Measurements from ENCODE around the gene PTEN.
"Not testable (repeated sequence)": the region's sequence is repeated elsewhere in the genome, so short reads cannot be mapped to it uniquely, and the experiment has no call there.

Gene PTEN

DNA sequence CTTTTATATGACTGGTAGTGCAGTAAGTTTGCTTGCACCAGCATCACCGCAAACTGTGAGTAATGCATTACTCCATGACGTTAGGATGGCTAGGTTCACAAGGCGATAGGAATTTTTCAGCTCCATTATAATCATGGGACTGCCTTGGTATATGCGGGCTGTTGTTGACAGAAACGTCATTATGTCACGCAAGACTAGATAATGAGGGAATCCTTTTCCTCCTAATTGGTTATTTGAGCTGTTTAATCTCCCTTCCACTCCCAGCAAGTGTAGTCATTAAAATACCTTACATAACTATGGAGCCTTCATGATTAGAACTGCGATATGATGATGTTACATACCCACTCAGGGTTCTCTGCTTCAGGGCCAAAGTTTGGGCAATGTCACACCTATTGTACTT, 17.4 kb upstream of the PTEN start:
- DNase-seq: no peak

DNA sequence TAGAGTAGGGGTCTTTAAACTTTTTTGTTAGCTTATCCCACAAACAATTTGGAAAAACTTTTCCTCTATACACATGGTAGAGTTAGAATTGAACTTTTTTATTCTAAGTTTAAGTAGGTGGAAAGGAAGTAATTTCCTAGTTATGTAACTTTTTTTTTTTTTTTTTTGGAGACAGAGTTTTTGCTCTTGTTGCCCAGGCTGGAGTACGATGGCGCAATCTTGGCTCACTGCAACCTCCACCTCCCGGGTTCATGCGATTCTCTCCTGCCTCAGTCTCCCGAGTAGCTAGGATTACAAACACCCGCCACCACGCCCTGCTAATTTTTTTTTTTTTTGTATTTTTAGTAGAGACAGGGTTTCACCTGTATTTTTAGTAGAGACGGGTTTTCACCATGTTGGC, 16.7 kb upstream of the PTEN start:
- DNase-seq: not testable (repeated sequence)

DNA sequence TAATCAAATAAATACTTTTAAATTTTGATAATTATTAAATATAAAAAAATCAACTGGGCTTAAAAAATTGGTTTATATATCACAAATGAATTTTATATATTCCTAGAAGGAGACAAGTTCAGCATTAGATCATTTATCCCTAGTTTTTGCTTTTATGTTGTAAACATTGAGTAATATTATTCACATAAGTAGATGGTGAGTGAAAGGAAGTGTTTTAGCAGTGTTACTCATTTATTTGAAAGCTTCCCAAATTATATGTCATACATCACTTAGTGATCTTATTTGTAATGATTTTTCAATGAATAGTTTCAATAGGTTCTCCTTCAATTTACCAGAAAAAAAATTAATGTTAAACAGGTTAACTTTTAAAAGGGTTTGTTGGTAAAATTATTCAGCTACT, 15.9 kb upstream of the PTEN start:
- DNase-seq: no peak

DNA sequence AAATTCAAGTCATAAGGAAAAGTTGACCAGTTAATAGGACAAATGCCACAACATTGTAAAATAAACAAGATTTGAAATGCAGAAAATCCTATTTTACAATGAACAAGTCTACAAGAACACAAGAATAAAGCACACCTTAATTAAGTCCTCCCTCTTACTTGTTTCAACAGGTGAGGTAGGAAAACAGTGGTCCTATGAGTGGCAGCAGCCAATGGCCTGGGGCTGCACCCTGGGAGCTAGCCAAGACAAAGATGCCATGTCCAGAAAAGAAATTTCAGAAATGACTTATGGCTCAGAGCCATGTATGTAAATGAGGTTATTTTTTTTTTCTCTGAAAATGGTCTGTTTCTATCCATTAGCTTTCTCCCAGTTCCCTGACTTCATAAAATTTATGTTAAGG, 14.4 kb upstream of the PTEN start:
- no peak for DNase-seq

DNA sequence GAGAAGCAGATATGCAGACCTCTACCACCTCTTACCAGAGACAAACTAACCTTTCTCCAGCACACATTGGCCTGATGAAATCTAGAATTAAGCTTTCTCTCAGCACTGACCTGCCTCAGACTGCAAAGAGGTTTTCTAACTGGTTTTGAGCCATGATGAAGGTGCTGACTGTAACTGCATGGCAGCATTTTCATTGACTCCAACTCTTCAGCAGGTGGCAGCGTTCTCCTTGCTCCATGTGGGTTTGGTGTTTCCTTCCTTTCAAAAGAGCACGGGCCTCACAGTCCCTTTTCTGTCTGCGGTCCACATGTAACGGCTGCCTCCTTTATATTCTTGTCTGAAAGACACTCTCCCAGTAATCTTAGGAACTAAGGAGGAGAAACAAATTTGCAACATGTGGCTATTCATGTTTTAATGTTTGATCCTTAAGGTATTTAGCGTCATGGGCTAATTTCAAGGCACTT, 12.7 kb upstream of the PTEN start:
- DNase-seq: peak; percentile 45 to 56

DNA sequence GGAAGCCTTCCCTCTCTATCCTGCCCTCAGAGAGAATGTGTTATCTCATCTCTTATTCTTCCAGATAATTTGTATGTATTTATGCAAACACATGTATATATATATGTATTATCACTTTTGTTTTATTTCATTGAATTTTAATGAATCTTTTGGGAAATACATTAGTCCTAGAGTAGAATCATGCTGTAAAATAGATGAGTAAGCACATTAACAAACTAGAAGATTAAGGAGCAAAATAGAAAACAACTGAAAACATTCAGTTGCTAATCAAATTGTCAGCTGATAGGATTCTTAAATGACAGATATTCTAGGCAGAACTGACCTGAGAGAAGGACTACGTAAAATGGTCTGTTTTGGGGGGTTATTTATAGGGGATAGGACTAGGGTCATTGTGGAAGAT, 11.3 kb upstream of the PTEN start:
- no peak for DNase-seq

DNA sequence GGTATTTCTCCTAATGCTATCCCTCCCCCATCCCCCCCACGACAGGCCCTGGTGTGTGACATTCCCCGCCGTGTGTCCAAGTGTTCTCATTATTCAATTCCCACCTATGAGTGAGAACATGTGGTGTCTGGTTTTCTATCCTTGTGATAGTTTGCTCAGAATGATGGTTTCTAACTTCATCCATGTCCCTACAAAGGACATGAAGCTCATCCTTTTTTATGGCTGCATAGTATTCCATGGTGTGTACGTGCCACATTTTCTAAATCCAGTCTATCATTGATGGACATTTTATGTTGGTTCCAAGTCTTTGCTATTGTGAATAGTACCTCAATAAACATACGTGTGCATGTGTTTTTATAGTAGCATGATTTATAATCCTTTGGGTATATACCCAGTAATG, 8.2 kb upstream of the PTEN start:
- DNase-seq: not testable (repeated sequence)

DNA sequence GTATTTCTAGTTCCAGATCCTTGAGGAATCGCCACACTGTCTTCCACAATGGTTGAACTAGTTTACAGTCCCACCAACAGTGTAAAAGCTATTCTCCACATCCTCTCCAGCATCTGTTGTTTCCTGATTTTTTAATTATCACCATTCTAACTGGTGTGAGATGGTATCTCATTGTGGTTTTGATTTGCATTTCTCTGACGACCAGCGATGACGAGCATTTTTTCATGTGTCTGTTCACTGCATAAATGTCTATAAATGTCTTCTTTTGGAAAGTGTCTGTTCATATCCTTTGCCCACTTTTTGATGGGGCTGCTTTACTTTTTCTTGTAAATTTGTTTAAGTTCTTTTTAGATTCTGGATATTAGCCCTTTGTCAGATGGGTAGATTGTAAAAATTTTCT, 7.8 kb upstream of the PTEN start:
- DNase-seq: not testable (repeated sequence)

DNA sequence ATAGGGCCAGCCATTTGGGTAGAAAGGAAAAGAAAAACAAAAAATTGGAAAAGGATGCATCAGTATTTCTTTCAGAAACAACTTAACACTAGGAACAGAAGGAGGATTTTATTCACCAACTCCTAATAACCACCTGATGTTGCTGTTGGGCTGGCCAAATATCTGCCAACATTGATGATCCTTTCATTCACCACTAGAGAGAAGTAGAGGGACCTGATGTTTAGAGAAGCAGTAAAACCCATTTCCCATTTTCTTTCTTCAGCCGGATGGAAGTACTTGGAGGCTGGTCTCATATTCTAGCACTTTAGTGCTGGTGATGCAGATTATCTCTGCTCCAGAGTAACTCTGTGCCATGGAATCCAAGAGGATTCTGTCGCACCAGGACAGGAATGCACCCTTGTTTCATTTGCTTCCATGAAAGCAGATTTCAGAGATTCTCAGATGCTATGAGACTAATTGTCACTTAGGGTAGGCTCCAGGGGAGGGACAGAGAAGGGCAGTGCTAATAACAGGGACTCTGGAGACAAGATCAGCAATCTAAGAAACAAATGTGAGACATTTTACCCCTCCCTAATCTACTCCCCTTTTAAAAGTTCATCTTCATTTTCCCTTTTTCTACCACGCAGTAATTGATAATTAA, 3.1 kb upstream of the PTEN start:
- no peak for DNase-seq

DNA sequence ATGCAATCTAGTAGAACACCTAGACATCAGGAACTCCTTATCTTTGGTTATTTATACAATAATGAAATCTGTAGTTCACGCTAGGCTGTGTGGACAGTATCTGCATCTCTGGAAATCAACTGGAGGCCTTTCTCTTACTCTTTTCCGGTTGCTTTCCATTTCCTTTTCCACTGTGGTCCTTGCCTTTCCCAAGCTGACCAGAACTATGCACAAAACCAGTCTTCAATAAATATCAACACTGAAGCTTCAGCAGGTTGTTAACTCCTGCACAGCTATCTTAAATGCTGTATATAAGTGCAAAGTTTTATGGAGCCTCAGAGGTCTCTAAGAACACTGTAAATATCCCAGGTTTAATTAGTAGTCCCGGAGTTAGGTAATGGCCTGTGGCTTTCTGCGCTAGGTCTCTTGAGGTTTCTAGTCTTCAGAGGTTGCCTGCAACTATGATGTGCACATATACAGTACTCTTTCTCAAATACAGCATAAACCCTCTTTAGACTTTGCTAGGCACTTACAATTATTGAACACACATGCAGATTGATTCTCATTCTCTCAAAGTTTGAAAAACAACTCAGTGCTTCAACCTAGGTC, 2.5 kb upstream of the PTEN start:
- DNase-seq: no peak

DNA sequence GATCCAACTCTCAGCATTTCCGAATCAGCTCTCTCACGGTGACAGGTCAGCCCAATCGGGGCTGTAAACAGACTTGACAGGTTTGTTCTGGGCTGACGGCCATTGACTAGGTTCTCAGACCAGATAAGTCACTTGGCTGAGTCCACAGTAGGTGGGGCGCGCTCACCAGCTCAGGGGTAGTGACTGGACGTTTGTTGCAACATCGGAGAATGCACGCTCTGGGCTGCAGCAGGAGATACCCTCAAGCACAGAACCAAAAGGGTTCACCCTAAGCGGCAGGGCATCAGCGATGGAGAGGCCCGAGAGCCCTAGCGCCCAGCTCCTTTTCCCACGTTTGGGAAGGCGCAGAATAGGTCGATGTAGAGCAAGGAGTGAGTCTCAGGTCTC, 1.9 kb upstream of the PTEN start:
- DNase-seq: no peak

DNA sequence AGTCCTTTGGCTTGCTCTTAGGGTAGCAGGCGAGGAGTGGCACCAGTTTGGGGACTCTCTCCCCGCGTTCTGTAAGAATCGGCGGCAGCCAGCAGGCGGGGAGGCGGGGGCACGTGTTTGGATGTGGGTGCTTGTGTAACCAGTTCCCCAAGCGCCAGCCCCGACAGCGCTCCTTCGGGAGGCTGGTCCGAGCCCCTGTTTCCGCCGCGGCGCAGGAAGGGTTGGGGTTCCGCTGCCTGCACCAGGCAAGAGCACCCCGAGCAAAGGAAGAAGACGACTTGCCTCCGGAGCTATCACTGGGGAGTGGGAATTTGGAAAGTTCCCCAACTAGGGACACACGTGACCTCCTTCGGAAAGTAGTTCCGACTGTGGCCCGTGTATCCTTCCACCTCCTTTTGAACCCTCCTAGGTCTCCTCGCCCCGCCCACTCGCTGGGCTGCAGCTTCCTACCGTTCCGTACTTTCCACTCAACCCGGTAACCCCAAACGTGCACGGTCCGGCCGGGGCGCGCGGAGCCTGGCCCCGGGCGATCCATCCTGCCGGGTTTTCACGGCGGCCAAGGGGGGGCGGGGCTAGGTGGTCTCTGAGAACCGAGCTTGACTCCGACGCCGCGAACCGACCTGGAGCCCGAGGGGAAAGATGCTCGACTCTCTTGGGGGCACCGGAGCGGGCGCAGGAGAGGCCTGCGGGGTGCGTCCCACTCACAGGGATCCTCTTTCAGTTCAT, 1.3 kb upstream of the PTEN start:
- peak; percentile 95 for DNase-seq

DNA sequence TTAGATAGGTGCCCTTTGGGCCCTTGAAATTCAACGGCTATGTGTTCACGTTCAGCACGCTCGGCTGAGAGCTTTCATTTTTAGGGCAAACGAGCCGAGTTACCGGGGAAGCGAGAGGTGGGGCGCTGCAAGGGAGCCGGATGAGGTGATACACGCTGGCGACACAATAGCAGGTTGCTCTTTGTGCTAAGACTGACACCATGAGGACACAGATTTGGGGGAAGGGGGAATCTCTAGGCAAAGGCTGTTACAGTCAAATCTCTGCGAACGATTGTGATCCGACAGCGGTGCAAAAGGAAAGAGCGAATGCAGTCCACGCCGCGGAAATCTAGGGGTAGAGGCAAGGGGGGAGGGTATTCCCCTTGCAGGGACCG, 759 bp upstream of the PTEN start:
- no peak for DNase-seq

DNA sequence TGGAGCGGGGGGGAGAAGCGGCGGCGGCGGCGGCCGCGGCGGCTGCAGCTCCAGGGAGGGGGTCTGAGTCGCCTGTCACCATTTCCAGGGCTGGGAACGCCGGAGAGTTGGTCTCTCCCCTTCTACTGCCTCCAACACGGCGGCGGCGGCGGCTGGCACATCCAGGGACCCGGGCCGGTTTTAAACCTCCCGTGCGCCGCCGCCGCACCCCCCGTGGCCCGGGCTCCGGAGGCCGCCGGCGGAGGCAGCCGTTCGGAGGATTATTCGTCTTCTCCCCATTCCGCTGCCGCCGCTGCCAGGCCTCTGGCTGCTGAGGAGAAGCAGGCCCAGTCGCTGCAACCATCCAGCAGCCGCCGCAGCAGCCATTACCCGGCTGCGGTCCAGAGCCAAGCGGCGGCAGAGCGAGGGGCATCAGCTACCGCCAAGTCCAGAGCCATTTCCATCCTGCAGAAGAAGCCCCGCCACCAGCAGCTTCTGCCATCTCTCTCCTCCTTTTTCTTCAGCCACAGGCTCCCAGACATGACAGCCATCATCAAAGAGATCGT, 598 bp downstream of the PTEN start:
- peak; percentile 53 to 68 for DNase-seq

DNA sequence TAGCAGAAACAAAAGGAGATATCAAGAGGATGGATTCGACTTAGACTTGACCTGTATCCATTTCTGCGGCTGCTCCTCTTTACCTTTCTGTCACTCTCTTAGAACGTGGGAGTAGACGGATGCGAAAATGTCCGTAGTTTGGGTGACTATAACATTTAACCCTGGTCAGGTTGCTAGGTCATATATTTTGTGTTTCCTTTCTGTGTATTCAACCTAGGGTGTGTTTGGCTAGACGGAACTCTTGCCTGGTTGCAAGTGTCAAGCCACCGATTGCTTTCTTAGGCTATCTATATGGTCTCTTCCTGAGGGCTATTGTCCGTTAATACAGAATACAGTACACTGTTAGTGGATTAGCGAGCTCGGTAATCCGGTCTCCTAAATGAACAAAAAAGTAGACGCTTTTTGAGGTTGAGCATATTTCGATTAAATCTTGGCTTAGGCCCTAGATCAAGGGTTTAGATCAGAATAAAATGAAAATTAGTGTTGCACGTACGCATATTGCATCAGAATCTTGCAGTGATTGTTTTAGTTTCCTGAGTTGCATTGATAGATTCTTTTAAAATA, 1.2 kb downstream of the PTEN start:
- no peak for DNase-seq

DNA sequence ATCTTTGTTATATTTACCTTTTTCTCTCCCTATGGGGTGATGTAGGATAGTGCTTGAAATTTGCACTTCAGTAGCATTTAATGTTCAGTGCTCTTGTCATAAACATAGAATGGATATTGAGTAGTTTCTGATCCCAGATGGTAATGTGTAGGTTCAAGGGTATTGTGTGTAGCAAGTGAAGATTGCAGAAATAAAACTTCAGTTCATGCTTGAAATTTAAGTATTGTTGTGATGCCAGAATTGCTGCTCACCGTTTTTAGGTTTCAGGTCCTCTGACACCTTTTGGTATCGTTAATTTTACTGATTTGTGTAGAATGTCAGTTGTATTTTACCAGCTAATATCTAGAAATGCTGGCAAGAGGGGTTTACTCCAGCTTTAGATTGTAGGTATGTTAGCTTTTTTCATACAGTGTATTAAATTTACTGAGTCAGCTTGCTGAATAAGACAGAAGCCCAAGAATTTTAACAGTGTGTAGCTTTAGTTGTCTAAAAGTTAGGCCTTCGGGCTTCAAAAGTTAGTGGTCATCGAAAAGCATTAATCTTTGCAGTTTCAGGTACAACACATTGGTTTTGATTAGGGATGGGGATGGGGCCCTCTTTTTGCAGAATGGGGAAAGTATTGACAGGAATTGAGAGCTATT, 1.9 kb downstream of the PTEN start:
- DNase-seq: no peak

DNA sequence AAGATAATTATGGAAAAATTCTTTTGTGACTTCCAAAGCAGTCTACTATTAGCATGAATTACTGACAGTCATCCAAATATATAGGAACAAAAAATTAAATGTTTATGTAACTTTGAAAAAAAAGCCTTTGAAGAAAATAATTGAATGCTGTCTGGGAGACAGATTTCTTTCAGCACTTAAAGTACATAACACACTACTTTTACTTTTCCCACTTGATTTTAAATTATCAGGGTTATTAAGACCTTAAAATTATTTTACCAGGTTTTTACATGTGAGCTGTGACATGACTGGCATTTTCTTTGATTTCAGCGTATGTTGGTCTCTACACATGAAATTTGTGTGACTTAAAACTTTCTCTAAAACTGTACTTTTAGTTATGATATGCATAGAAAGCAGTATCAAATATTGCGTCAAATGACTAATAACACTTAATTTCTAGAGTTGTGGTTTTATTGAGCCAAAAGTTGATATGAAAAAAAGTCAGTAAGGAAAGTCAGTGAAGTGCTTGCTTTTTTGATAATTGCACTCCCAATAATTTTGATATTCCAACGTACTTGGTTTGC, 3.1 kb downstream of the PTEN start:
- DNase-seq: no peak

DNA sequence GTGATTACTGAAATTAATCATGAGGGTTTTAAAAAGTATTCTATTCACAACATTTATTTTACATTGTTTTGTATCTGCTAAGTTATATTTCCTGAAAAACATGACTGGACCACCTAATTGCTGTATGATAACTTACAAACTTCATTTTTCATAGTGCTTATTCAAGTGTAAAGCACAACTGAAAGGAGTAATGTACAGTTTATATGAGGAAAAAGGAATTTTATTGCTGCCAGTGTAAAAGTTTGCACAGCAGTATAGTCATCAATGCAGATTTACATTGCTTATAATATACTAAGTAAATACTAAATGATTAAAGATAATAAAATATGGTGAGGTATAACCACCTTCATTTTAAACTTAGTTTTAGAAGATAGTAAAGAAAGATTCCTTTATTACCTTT, 4.0 kb downstream of the PTEN start:
- DNase-seq: no peak

DNA sequence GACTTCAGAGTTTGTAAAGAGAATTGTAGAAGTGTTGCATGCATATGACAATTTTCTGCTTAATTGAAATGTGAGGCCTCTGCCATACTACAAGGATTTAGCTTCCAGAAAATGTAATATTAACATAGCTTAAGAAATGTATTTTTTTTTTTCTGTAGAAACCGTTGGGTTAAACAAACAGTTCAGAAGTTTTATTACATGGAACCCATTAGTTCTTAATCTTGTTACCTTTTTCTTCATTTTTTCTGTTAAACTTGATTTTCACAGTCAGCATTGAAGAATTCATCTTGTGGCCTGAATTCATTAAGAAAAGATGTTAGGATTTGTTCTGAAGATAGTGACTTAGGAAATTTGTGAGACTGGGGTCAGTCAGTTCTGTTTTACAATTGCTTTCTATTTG, 4.9 kb downstream of the PTEN start:
- DNase-seq: no peak

DNA sequence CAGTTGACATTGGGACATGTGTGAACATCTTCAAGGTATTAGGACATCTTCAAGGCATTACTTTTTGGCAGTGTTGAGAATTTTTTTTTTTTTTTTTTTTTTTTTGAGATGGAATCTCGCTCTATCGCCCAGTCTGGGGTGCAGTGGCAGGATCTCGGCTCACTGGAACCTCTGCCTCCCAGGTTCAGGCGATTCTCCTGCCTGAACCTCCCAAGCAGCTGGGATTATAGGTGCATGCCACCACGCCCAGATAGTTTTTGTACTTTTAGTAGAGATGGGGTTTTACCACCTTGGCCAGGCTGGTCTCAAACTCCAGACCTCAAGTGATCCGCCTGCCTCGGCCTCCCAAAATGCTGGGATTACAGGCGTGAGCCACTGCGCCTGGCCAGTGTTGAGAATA, 5.7 kb downstream of the PTEN start:
- not testable (repeated sequence) for DNase-seq

DNA sequence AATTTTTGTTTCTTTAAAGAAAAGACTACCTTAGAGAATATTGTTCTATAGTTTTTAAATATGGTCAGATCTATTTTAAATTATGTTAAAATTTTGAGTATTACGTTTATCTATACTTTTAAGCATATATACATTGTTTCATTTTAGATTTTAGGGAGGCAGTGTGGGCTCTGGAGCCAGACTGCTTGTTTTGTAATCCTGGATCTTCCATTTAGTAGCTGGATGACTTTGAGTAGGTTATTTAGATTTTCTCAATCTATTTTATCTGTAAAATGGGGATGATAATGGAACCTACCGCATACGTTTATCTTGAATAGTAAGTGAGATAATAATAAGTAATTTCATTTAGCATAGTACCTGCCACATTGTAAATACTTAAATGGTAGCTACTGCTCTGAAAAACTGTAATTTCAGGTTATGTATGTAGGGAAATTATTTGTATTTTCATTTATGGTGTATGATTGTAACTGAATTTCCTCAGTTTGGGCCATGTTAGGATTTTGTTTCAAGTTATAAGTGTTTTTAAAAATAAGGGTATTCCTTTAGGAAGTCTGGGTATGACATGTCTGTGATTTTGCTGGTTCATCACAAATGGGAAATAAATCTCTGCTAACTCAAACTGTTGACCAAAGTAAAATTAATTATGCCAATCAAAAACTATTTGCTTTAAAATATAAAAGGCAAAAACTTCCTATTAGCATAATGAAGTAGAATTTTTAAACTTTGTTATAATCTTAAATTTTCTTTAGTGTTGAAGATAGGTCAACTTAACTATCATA, 6.5 kb downstream of the PTEN start:
- no peak for DNase-seq

DNA sequence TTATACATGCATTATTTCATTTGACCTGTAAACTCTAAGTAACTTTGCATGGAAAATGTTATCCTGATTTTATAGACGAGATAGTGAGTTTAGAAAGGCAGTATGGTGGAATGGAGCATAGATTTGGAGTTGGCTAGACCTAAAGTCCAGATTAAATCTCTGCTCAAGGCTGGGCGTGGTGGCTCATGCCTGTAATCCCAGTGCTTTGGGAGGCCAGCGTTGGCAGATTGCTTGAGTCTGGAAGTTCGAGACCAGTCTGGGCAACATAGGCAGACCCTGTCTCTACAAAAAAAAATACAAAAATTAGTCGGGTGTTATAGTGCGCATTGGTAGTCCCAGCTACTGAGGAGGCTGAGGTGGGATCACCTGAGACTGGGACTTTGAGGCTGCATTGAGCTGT, 9.4 kb downstream of the PTEN start:
- DNase-seq: no peak

Measured in activated T-cell treated with anti-CD3 and anti-CD28 coated beads, Interleukin-2, amount 50 U/mL, for 48 hours (primary cell).